ENCODE measurements around the gene COMMD2. TPM values are rescaled to one million over a fixed set of nuclear protein-coding genes. Genes with fewer than 3 reads are reported as not detected.

Gene COMMD2
- total RNA-seq = 25.5 and 37.1 TPM in 2 replicates

GRCh38 chr3:149752051-149752787, at the start of gene COMMD2:
TSS of gene COMMD2 (minus strand) at chr3:149752489. CDS start at chr3:149752444, 45 bp downstream.

GRCh38 chr3:149792452-149793270, 40.4 kb upstream of the COMMD2 start, which contains the start of gene ANKUB1:
TSS of gene ANKUB1 (minus strand) at chr3:149792554. CDS start at chr3:149792366, 188 bp downstream.

Small RNA genes within 50 kb of the gene (small RNA-seq; reads per million reads assigned to genes)
- gene RNU6-507P = not detected

Other genes starting within 250 kb of the COMMD2 start
- 68.7 and 72.3 TPM in 2 replicates for gene WWTR1, start 94.5 kb downstream of the COMMD2 start, total RNA-seq
- not detected in 2 replicates for gene ANKUB1, start 40.1 kb upstream of the COMMD2 start, total RNA-seq
- gene RNF13, start 60.7 kb upstream of the COMMD2 start, total RNA-seq = 123 and 190 TPM in 2 replicates
- gene PFN2, start 218.4 kb upstream of the COMMD2 start, total RNA-seq = 186 and 399 TPM in 2 replicates

All from placental epithelial cell (primary cell).